ENCODE measurements around the gene ACCSL.

Gene ACCSL

DNA sequence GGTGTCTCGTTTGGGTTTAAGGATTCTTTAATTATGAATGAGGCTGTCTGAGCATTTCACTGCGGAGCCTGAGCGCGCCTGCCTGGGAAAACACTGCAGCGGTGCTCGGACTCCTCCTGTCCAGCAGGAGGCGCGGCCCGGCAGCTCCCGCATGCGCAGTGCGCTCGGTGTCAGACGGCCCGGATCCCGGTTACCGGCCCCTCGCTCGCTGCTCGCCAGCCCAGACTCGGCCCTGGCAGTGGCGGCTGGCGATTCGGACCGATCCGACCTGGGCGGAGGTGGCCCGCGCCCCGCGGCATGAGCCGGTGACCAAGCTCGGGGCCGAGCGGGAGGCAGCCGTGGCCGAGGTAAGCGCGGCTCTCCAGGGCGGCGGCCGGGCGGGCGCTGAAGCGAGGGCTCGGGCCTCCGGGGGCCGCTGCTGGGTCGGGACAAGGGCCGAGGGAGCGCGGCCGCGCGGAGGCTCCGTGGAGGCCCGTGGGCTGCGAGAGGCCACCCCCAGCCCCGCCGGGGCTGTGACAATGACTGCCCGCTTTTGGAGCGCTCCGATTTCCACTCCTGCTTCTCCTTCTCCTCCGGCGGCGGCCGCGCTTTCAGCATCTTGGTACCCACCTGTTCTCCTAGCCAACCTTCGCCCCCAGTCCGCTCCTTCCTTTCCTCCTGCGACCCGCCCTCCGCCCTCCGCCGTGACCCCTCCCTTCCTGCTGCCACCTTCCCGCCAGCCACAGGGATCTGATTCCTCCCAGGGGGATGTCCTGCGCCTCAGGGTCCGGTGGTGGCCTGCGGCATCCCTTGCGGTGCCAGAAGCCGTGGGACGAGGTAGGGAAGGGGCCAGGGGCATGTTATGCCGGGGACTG lies 48.0 kb downstream of the ACCSL start, which contains the start of gene EXT2:
Gene EXT2 (plus strand): TSS at position 173 of the 854 bp plus-strand sequence. CDS start 12,035 bp downstream, outside the sequence.
- DNase-seq (ENCODE audit: low read depth in 4 of 4, low spot score in 1 of 4), result peak; percentile 70 to 79 (median 77)

- no peak for DNase-seq (ENCODE audit: low read depth in 4 of 4, low spot score in 1 of 4)
Observed at GRCh38 chr11:44096360-44097185, 48.8 kb downstream of the ACCSL start.

GRCh38 chr11:44097821-44098220 lies 50.0 kb downstream of the ACCSL start:
- no peak for DNase-seq (ENCODE audit: low read depth in 4 of 4, low spot score in 1 of 4)

DNA sequence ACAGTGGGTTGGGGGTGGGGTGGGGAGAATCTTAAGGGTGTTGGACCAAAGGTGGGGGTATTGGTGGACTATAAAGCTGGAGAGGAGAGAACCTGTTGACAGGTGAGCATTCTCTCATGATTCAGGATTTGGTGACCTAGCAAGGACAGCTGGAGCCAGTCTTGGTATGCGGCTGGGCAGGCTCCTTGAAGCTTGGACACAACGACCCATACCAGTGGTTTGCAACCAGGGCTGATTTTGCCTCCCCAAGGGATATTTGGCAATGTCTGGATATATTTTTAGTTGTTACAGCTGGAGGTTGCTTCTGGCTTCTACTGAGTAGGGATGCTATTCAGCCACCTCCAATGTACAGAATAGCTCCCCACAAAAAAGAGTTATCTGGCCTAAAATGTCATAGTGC lies 53.3 kb downstream of the ACCSL start:
- no peak for DNase-seq (ENCODE audit: low read depth in 4 of 4, low spot score in 1 of 4)

DNA sequence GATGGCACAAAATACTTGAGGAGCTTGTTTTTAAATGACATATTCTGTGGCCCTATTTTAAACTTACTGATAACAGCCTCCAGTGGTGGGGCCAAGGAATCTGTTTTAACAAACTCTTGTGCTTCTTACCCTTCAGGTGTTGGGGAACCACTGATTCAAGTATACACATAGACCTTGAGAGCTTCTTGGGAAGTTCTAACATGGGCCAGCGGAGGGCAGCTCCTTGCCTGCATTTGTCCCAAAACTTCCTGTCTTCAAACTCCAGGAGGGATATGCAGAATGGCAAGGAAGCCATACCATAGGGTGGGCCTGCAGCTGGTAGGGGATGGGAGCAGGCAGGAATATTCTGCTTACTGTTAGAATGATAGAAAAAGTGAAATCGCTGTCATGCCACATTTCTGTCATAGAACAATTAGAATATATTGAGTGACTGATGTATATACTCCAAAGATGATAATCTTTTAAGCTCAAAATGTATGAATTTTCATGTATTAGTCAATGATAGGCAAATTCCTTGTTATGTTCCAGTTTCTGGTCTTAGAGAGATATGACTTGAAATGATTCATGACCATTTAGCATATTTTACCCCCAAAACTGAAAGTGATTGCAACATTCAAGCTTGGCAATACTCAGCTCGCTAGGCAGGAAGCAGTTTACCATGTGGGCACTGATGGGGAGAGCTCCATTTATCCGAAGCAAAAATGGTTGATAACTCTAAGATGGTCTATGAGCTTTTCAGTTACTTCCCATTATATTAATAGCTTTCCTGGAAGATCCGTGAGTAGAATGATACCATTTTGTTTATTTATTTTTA lies 56.9 kb downstream of the ACCSL start:
- DNase-seq (ENCODE audit: low read depth in 4 of 4, low spot score in 1 of 4), result no peak

GRCh38 chr11:44108260-44108659 lies 60.5 kb downstream of the ACCSL start:
- no peak for DNase-seq (ENCODE audit: low read depth in 4 of 4, low spot score in 1 of 4)

All from stimulated activated CD4-positive, alpha-beta T cell treated with anti-CD3 and anti-CD28 coated beads, Interleukin-1b, Interleukin-23, amount 100 ng/mL, for 24 hours (primary cell).